ENCODE measurements around the gene GPC1.

GPC1 gene

DNA sequence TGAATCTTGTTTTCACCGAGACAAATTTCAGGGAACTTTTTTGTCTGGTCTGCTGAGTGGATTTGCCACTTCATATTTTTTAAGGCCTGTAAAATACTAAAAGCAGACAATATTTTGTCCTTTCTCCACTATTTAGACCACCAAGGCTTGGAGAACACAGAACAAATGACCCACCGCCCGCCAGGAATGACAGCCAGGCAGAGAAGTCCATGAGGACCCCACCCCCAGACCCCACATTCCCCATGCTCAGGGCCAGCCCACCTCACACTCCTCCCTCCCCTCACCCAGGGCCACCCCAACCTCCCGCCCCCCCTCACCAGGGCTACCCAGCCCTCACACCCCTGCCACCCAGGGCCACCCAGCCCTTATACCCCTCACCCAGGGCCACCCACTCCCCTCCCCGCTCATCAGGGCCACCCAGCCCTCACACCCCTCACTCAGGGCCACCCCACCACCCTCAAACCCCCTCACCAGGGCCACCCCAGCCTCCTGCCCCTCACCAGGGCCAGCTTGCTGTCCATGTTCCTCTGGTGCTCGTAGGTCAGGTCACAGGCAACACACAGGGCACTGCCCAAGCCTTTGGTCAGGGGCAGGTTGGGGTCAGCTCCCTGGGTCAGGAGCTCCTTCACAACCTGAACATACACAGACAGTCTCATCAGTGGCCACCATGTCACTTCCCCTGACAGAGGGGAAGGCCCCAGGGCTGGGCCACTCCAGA lies 71.8 kb downstream of the GPC1 start:
- Mint-ChIP-seq H3K4me1 (peaks cover 8% of the 10 kb centered on the region), H3K4me3 (no peak overlapping the region), H3K27ac (ENCODE audit: low read depth) (no peak overlapping the region), H3K27me3 (no peaks in the 10 kb centered on the region), H3K36me3 (ENCODE audit: insufficient read depth) (peaks cover 4% of the 10 kb centered on the region), H3K9me3 (no peaks in the 10 kb centered on the region)
- DNase-seq (ENCODE audit: low spot score in 2 of 2) (peak in 1 of 2 donors; percentile 10), ATAC-seq (replicated peaks; ENCODE audit: extremely low read depth, poor library complexity, severe bottlenecking) (no peak)

DNA sequence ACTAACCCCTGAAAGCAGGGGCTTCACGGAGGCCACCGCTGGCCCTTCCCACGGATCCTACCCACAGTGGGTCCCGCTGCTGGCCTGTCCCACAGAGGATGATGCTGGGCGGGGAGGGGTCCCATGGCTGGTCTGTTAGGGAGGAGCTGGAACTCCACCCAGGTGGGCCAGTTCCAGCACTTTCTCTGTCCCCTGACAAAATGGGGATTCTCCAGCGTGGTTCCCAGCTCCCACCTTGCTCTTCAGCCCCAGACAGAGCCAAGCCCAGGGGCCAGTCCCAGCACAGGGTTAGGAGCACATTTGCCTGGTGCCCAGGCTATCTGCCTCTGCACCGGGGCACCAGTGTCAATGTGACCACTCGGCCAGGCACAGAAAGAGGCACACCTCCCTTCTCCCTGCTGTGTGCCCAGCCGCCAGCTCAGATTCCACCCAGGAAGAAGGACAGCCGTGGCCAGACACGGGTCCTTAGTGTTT lies 72.4 kb downstream of the GPC1 start:
- ATAC-seq (replicated peaks; ENCODE audit: extremely low read depth, poor library complexity, severe bottlenecking) (no peak), DNase-seq (ENCODE audit: low spot score in 2 of 2) (no peak)
- no peak overlapping the region for H3K4me3 Mint-ChIP-seq
- H3K27ac Mint-ChIP-seq (ENCODE audit: low read depth) = no peak overlapping the region
- no peaks in the 10 kb centered on the region for H3K9me3 Mint-ChIP-seq
- peaks cover 3% of the 10 kb centered on the region for H3K36me3 Mint-ChIP-seq (ENCODE audit: insufficient read depth)
- H3K4me1 Mint-ChIP-seq = peaks cover 8% of the 10 kb centered on the region
- H3K27me3 Mint-ChIP-seq = no peaks in the 10 kb centered on the region

DNA sequence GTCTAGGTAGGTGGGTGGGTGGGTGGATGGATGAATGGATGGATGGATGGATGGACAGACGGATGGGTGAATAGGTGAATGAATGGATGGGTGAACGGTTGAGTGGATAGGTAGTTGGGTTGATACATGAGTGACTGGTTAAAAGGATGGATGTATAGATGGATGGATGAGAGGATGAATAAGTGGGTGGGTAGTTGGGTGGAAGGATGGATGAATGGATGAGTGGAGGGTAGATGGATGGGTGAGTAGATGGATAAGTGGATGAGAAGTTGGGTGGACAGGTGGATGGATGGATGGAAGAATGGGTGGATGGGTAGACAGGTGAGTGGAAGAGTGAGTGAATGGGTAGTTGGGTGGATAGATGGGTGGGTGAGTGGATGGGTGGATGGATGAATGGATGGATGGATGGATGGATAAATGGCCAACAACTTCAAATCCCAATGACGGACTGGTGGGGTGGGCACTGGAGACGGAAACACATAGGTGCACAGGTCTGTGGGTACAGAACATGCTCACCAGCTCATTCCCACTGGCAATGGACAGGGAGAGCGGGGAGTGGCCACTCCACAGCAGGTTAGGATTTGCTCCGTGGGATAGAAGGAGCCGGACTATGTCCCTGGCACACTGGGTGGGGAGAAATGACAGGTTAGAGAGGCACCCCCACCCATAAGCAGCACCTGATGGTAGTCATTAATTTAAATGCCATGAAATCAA lies 73.5 kb downstream of the GPC1 start:
- H3K27ac Mint-ChIP-seq (ENCODE audit: low read depth) = no peak overlapping the region

DNA sequence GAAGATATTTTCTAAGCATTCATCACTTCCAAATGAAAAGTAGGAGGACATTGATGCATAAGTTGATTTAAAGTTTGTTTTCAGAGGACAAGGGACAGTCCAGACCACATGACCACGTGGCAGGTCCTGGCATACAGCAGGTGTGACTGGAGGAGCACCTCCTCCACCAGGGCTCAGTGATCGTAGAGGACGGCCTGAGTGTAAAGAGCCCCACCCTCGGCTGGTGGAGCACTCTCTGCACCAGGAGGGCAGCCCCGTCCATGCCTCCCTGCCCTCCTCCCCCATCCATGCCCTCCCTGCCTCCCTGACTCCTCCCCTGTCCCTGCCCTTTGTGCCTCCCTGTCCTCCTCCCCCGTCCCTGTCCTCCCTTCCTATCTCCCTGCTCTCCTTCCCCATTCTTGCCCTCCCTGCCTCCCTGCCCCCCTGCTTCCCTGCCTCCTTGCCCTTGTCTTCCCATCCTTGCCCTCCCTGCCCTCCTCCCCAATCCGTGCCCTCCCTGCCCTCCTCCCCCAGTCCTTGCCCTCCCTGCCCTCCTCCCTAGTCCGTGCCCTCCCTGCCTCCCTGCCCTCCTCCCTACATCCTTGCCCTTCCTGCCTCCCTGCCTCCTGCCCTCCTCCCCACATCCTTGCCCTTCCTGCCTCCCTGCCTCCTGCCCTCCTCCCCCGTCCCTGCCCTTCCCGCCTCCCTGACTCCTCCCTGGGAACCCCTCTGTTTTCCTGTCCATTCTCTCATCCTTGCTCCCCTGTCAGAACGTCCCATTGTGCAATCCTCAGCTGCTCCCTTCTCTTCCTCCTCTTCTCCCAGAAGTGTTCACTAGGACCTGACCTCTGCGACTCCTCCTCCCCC lies 74.4 kb downstream of the GPC1 start:
- H3K4me3 Mint-ChIP-seq = no peak overlapping the region
- DNase-seq (ENCODE audit: low spot score in 2 of 2) (peak in 1 of 2 donors; percentile 11), ATAC-seq (replicated peaks; ENCODE audit: extremely low read depth, poor library complexity, severe bottlenecking) (no peak)
- H3K27ac Mint-ChIP-seq (ENCODE audit: low read depth) = no peak overlapping the region
- no peaks in the 10 kb centered on the region for H3K9me3 Mint-ChIP-seq
- H3K36me3 Mint-ChIP-seq (ENCODE audit: insufficient read depth) = peaks cover 5% of the 10 kb centered on the region
- H3K4me1 Mint-ChIP-seq = peaks cover 21% of the 10 kb centered on the region
- no peaks in the 10 kb centered on the region for H3K27me3 Mint-ChIP-seq

More for the DNA sequence above, 73.5 kb downstream of the GPC1 start:
- Mint-ChIP-seq H3K27me3 (no peaks in the 10 kb centered on the region), H3K9me3 (no peaks in the 10 kb centered on the region), H3K4me3 (no peak overlapping the region), H3K4me1 (peaks cover 17% of the 10 kb centered on the region), H3K36me3 (ENCODE audit: insufficient read depth) (peaks cover 3% of the 10 kb centered on the region)
- ATAC-seq (replicated peaks; ENCODE audit: extremely low read depth, poor library complexity, severe bottlenecking) (no peak), DNase-seq (ENCODE audit: low spot score in 2 of 2) (peak in 1 of 2 donors; percentile 4)

DNA sequence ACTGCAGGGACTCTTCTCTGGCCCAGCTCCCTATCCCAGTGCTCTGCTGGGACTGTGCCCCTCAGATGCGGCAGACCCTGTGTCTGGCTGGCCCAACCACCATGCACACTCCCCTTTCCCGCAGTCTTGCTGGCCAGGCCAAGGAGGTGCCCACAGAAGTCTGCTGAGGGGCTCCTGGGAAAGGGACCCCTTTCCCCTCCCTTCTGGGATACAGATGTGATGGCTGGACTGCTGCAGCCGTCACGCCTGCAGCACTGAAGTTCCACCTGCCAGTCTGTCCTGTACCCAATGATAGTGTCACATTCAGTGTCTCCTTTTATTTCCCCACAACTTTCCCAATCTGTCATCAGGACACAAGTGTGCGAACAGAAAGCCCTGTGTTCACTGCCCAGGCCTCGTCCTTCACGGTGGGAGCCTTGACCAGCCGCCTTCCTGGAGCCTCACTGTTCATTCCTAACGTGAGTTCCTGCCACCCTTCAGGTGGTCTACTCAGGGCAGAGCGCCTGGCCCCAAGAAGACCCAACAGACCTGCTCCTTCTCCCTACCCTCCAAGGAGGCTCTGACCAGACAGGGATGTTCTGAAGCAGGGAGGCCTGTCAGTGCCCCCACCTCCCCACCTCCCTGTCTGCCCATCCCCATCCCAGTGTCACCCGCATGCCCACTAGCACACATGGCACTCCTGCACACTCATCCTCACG lies 75.2 kb downstream of the GPC1 start:
- Mint-ChIP-seq H3K4me3 (no peak overlapping the region), H3K27ac (ENCODE audit: low read depth) (no peak overlapping the region), H3K4me1 (peaks cover 21% of the 10 kb centered on the region), H3K9me3 (no peaks in the 10 kb centered on the region), H3K36me3 (ENCODE audit: insufficient read depth) (peaks cover 5% of the 10 kb centered on the region), H3K27me3 (no peaks in the 10 kb centered on the region)
- DNase-seq (ENCODE audit: low spot score in 2 of 2) = no peak
- no peak for ATAC-seq (replicated peaks; ENCODE audit: extremely low read depth, poor library complexity, severe bottlenecking)

DNA sequence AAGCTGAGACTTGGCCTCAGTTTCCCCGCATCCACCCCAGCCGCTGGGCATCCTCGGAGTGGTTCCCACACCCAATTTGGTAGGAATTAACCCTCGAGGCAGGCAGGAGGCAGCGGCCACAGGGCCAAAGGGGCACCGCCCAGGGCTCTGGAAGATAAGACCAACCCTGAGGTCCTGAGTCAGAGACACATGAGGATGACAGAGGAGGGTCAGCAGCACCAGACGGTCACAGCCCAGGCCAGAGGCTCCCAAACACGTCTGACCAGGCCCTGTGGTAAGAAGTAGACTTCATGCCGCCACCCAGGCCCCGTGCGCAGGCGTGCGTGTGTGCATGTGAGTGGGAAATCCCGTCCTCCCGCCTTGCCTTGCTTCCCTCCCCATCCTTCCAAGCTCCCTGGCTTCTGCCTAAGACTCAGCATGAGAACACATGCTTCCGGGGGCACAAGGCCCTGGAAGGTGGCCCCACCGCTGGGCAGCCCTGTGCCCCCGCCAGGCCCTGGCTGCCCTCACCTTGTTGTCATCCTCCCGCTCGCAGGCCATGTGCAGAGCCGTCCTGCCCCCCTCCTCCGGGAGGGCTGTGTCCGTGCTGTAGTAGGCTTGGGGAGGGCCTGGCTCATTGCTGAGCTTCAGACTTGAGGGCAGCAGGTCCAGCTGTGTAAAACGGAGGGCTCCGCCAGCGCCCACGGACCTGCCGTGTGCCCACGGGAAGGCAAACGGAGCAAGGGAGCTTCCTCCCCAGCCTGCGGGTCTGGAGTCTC lies 76.1 kb downstream of the GPC1 start:
- ATAC-seq (replicated peaks; ENCODE audit: extremely low read depth, poor library complexity, severe bottlenecking) (no peak), DNase-seq (ENCODE audit: low spot score in 2 of 2) (peak in 1 of 2 donors; percentile 12)
- no peak overlapping the region for H3K4me3 Mint-ChIP-seq
- no peaks in the 10 kb centered on the region for H3K9me3 Mint-ChIP-seq
- H3K27ac Mint-ChIP-seq (ENCODE audit: low read depth) = no peak overlapping the region
- H3K36me3 Mint-ChIP-seq (ENCODE audit: insufficient read depth) = peaks cover 5% of the 10 kb centered on the region
- no peaks in the 10 kb centered on the region for H3K27me3 Mint-ChIP-seq
- peaks cover 21% of the 10 kb centered on the region for H3K4me1 Mint-ChIP-seq

DNA sequence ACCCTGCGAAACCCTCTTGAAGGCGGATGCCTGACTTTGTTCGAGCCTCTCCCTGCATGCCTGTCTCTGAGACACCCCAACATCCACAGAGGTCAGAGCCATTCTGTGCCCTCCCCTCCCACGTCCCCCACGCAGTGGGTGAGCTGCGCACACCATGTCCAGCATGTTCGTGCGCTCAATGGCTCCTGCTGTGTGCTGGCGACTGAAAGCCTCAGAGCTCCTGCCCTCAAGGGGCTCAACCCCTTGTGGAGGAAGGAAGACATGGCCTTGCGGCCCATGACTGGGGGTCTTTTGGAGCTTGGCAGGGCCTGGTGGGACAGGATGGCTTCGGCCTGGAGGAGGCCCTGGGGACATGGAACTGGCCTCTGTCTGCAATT lies 76.6 kb downstream of the GPC1 start:
- no peaks in the 10 kb centered on the region for H3K9me3 Mint-ChIP-seq
- H3K4me3 Mint-ChIP-seq = no peak overlapping the region
- H3K4me1 Mint-ChIP-seq = peaks cover 21% of the 10 kb centered on the region
- DNase-seq (ENCODE audit: low spot score in 2 of 2) (no peak), ATAC-seq (replicated peaks; ENCODE audit: extremely low read depth, poor library complexity, severe bottlenecking) (no peak)
- H3K36me3 Mint-ChIP-seq (ENCODE audit: insufficient read depth) = peaks cover 5% of the 10 kb centered on the region
- H3K27me3 Mint-ChIP-seq = no peaks in the 10 kb centered on the region
- no peak overlapping the region for H3K27ac Mint-ChIP-seq (ENCODE audit: low read depth)

DNA sequence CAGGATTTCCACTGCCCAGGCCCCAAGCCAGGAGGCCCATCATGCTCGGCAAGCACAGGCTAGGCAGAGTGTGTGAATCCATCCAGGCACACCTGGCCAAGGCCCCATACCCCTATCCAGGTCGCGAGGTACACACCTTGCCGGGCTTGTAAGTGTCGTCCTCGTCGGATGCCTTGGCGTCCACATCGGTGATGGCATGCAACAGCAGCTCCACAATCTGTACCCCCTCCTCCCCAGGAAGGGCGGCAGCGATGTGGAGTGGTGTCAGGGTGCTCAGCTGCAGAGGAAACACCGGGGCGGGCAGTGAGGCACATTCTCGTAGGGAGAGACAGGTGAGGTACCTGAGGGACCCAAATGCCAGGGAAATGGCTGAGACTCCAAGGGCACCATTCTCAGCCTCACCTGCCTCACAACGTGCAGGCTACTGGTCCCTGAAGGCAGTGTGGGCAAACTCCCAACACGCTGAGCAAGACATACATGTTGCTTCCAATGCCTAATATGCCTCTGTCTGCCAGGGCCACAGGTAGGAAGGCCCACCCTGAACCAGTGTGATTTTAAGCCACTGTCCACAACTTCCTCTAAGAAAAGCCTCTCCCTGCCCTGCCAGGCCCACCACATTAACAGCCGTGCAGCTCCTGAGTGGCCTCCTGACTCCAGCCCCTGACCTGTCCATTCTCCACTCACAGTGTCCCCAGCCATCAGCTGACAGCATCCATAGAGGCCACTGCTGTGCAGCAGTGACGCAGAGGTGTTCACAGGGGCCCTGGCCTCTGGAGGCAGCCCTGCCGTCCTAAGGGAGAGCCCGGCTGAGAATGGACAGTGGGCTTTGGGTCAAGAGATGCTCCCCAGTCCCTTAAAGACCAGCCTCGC lies 77.4 kb downstream of the GPC1 start:
- ATAC-seq (replicated peaks; ENCODE audit: extremely low read depth, poor library complexity, severe bottlenecking) (no peak), DNase-seq (ENCODE audit: low spot score in 2 of 2) (peak in 1 of 2 donors; percentile 12)
- Mint-ChIP-seq H3K4me3 (no peak overlapping the region), H3K9me3 (no peaks in the 10 kb centered on the region), H3K4me1 (peaks cover 21% of the 10 kb centered on the region), H3K36me3 (ENCODE audit: insufficient read depth) (peaks cover 5% of the 10 kb centered on the region), H3K27ac (ENCODE audit: low read depth) (peak overlapping the region; percentile 91), H3K27me3 (no peaks in the 10 kb centered on the region)

DNA sequence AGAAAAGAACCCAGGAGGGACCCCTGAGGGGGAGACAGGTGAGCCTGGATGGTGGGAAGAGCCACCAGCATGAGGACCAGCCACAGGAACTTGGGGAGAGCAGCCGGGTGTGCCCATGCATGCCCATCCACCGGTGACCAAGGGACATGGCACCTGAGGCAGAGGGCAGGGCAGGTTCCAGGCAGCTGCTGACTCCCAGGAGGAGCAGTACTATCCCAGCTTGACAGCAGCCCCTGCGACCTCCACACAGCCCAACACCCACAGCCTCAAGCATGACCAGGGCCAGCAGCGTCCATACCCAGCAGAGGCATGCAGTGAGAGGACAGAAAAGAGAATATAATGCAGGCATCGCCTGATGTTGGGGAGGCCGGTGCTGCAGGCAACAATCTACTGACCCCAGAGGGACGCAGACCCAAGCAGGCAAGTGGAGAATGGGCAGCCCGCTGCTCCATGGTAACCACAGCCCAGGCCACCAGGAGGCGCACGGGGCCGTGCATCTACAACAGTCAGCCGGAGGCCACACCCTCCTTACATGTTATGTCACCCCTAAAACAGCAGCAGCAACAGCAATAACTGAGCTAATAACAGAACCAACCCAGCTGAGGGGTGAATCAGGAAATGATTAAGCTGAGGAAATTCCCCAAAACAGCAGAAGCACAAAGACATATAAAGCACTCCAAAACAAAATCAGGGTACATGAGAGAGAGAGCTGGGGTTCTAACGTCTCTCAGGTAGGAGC lies 78.3 kb downstream of the GPC1 start:
- Mint-ChIP-seq H3K27me3 (no peaks in the 10 kb centered on the region), H3K4me1 (peaks cover 21% of the 10 kb centered on the region), H3K4me3 (peak overlapping the region; percentile 6), H3K27ac (ENCODE audit: low read depth) (peak overlapping the region; percentile 91), H3K36me3 (ENCODE audit: insufficient read depth) (peaks cover 5% of the 10 kb centered on the region), H3K9me3 (no peaks in the 10 kb centered on the region)
- peak; percentile 98 for ATAC-seq (replicated peaks; ENCODE audit: extremely low read depth, poor library complexity, severe bottlenecking)
- peak; percentile 77 to 81 for DNase-seq (ENCODE audit: low spot score in 2 of 2)

DNA sequence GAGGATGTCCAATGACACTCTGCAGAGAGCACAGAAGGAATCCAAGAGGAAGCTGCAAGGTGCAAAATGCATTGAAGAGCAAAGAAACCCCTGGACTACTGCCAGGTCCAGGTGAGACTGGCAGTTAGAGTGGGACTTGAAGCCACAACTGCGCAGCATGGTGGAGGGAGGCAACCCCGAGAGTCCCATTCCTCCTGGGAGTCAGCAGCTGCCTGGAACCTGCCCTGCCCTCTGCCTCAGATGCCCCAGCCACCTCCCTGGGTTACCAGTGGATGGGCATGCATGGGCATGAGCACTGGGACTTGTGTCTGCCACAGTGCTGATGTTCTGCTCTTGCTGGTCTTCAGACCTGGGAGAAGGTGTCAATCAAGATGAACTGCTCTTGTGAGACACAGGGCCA lies 79.2 kb downstream of the GPC1 start:
- H3K4me3 Mint-ChIP-seq = no peak overlapping the region

More for the DNA sequence above, 79.2 kb downstream of the GPC1 start:
- no peak for ATAC-seq (replicated peaks; ENCODE audit: extremely low read depth, poor library complexity, severe bottlenecking)
- Mint-ChIP-seq H3K36me3 (ENCODE audit: insufficient read depth) (peaks cover 6% of the 10 kb centered on the region), H3K9me3 (no peaks in the 10 kb centered on the region), H3K27me3 (no peaks in the 10 kb centered on the region), H3K4me1 (peaks cover 21% of the 10 kb centered on the region), H3K27ac (ENCODE audit: low read depth) (peak overlapping the region; percentile 91)
- DNase-seq (ENCODE audit: low spot score in 2 of 2) = no peak
